Anterior cingulate cortex (tissue), 58 donors: Measurements from ENCODE around the gene HGD.

Experiments
- DNase-seq, 58 donors: peaks; one replicate each; lab custom pipeline; 2025; lab: John Stamatoyannopoulos, UW

HGD gene, protein sequence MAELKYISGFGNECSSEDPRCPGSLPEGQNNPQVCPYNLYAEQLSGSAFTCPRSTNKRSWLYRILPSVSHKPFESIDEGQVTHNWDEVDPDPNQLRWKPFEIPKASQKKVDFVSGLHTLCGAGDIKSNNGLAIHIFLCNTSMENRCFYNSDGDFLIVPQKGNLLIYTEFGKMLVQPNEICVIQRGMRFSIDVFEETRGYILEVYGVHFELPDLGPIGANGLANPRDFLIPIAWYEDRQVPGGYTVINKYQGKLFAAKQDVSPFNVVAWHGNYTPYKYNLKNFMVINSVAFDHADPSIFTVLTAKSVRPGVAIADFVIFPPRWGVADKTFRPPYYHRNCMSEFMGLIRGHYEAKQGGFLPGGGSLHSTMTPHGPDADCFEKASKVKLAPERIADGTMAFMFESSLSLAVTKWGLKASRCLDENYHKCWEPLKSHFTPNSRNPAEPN

DNA sequence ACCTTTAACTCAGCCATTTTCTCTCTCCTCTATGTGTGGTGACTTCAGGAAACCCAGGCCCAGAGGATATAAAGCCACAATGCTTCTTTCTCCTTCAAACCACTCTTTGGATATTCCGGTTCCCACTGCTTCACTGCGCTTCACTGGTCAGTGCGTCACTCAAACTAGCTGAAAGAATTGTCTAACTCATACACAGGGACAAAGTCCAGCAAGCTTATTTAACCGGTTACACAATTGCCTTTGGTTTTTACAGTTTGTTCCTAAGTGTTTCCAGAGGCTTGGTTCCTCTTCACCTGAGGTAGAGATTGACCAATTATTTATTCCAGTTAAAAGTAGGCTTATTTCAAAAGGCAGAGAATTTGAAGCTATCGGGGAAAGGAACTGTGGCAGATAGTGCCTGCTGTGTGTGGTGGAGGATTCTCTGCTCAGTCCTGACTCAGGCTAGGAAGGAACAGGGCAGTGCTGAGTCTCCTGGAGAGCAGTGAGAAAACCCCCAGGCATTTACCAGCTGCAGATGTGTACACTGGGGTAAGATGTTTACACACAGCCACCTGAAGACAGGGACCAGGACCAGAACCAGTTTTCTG lies at the start of gene HGD:
HGD (minus strand) TSS at position 145 of the 587 bp plus-strand sequence; CDS start at position 17, 128 bp downstream.
- no peak for DNase-seq

DNA sequence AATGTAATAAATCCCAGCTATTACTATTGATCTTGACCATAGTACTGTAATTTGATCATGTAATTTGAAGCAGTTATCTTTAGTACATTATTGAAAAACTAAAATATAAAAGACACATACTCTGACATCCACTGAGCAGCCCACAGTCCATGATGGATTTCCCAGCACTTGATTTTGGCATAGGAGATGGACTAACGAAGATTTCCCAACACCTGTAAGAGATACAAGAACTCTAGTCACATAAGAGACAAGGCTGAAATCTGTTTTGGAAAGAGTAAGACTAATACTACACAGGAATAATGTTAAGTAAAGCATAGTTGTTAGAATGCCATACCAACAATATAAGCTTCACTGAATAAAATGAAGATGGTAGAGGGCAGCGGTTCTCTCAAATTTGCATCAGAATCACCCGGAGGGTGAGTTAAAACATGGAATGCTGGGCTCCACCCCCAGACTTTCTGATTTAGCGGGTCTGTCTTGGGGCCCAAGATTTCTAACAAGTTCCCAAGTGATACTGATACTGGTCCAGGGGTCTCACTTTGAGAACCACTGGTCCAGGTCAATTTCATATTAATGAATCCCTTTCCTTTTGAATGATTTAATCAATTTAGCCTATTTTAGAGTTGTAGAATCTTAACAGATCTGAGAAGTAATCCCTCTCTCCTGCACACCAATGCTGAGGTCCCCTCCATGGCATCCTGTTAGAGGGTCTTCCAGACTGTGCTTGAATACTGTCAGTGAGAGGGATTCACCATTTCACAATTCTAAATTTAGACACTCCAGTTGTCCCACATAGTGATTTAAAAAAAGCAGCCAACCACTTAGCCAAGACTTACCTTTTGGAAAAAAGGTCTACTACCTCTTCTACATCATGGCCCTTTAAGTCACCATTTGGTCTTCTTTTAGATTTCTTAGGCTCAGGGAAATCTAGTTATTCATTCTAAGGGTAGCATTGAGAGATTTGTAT lies 48.8 kb upstream of the HGD start:
- no peak for DNase-seq

DNA sequence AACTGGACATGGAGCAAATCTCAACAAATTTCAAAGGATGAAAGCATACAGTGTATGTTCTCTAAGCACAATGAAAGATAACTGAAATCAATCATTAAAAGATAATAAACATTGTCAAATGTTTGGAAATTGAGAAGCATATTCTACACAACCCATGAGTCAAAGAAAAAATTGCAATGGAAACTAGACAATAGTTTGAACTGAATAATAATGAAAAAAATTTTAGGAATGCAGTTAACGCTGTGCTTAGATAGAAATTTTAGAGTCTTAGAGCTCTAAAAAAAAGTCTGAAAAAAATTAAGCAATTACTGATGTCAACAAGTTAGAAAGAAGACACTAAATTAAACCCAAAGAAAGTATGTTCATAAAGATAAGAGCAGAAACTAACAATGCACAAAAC lies 44.8 kb upstream of the HGD start:
- no peak for DNase-seq

DNA sequence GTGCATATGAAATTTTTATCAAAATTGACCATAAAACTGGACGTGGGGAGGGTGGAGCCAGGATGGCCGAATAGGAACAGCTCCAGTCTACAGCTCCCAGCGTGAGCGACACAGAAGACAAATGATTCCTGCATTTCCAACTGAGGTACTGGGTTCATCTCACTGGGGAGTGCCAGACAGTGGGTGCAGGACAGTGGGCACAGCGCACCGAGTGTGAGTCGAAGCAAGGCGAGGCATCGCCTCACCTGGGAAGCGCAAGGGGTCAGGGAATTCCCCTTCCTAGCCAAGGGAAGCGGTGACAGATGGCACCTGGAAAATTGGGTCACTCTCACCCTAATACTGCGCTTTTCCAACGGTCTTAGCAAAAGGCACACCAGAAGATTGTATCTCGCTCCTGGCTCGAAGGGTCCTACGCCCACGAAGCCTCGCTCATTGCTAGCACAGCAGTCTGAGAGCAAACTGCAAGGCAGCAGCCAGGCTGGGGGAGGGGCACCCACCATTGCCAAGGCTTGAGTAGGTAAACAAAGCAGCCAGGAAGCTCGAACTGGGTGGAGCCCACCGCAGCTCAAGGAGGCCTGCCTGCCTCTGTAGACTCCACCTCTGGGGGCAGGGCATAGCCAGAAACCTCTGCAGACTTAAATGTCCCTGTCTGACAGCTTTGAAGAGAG lies 37.3 kb upstream of the HGD start:
- DNase-seq, result peak in 2 of 58 donors; percentile 5 to 7

DNA sequence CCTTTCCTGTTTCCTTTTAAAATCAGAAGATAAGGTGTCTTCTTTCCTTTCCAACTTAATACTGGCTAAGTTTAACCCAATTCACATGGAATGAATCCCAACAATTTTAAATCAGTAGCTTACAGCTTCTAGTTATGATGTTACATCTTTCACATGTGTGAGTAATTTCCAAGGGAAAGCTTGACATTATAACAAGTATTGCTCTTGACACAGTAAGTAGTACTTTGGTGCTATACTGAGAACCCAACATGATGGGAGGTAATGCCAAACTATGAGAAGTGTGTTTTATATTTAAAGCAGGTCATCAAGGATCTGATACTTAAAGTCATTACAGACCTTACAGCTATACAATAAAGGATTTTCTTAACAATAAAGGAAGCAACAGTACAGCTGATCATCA lies 31.2 kb upstream of the HGD start:
- no peak for DNase-seq

DNA sequence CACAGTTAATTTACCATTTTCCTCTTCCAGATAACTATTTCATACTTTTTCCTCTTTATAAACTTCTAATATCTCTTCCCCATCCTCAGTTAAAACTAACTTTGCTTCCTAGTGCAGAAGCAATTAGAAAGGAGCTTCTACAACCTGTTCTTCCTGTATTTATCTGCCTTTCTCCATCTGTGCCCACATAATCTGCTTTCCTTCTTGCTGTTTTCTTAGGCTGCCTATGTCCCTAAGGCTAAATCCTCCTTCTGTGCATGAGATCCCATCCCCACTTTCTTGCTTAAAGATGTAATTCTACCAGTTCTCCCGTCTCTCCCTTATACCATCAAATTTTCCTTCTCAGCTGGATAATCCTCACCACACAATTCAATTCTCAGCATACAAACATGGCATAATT lies 28.3 kb upstream of the HGD start:
- no peak for DNase-seq

DNA sequence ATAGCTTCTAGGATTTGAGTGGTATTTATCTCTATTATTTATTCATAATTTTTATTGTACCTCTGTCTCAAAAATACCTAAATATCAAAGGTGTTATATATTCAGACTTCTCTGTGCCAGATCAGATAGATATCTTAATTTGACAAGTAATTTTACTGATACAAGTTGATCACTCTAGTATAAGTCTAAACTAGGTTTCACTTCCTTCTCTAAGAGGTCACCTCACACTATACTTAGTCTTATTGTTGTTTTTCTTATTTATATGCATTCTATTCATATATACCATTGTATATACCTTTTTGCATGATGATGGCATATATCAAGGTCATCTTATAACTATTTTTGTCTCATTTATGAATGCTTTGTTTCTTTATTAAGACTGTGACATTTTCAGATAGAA lies 26.4 kb upstream of the HGD start:
- no peak for DNase-seq

DNA sequence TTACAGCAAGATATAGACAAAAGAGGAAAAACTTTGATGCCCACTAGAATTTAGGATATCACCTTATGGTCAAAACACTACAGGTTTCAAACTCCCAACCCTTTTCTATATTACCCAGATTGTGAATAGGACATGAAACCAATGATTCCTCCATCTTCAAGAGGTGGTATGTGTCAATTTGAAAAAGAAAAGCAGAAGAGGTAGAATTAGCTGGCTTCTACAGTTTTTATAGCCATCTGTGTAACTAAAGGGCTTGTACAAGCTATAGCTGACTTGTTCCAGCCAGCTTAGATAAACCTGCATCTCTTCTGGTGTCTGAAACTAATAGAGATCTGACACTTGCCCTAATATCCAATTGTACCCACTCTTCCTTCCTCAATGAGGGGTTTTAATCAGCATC lies 24.9 kb upstream of the HGD start:
- no peak for DNase-seq

DNA sequence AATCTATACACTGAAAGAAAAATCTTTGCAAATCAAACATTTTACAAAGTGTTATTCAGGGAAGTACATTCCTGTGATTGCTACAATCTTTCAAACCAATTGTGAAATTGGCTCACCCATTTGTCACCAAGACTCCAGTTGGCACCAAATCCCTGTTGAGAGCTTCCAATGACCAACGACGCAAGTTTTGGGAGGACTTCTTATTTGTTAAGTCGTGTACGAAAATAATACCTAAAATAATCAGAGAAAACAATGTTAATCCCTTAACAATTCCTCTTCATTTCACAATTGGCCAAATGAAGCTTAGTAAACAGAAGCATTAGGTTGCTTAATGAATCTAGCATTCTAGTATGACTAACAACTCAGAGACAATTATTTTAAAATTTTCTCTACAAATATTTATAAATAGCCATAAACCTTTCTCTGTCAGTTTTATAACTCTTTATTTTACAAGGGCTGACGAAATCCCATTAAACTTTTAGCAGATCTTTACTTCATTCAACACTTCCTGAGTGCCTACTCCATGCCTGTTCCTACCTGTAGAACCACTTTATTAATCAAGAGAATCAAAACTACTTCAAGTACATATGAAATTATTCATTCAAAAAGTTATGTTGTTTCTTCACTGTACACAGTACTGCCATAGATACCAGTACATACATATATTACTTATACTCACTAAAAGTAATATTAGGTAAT lies 24.0 kb upstream of the HGD start:
- DNase-seq, result no peak

DNA sequence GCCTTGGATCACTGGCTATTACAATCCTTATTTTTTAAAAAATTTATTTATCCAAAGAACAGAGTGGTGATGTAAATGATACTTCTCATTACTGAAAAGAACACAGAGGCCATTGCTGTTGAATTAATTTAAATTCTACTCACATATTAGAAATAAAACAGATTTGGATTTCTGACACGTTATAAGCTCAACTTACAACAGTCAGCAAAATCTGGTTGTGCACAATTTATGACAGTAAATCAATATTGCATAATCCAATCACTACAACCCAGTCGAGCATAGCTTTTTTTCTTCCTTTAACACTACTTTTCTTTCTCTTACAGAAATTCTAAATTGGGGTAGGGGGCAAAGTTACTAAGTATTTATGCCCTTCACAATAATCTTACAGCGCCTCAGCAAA lies 17.3 kb upstream of the HGD start:
- no peak for DNase-seq

DNA sequence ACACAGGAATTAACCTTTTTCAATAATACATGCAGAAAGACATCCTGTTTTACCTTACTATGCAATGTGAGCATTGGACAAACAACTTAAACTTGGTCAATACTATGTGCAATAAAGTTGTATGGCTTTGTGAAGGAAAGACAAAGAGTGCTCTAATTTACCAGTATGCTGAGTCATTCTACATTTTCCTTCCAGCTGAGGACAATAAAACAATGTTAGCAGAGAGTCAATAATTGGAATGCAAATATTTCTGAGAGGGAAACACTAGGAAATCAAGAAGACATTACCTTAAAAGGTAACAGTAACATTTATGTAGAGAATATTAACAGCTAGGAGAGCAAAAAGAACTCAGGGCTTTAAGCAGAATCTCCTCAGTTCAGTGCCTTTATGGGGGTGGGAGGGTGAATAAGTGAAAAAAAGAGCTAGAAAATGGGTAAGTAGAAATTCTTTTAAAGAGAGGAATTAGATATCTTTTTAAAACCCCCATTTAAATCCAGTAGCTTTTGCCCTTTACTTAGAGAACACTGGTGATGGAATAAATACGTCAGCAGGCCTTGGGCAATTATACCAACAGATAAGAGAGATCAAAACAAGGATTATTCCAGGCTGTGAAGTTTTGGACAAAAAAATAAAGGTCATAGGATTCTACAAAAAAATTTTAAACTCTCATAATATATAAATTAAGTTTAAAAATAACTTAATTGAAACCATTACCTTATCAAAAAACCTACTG lies 11.6 kb upstream of the HGD start:
- no peak for DNase-seq

DNA sequence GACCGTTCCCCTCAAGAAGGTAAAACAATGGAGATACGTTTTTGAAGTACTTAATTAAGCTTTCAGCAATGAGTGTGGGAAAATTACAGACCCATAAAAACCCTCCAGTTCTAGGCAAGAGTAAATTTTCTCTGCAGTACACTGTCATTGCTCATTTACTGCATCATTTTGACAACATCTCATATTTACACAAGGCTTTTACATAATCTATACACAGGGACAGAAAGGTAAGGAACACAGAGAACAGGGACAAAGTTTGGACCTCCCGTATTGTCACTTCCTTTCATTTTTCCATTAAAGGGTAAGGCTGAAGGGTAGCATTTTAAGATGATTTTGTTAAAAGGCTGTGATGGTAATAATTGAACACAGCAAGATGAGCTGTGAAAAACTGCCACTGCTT lies 7.4 kb upstream of the HGD start:
- no peak for DNase-seq

DNA sequence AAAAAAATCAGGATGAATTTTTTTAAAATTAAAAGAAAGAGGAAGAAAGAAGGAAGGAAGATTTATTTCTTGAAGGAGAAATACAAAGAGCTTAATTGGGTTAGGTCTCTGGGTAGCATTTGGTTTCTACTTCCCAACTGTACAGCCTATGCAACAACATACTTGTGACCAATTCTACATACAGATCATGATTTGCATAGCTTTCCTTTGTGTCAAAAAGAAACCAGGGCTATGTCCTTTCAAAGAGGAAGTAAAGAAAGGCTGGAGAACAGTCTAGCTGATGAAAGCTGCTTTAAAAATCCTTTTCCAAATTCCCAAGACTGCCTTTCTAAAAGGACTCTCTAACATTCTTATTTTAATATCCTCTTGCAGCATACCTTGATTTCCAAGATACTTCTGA lies 6.1 kb upstream of the HGD start:
- DNase-seq, result no peak

DNA sequence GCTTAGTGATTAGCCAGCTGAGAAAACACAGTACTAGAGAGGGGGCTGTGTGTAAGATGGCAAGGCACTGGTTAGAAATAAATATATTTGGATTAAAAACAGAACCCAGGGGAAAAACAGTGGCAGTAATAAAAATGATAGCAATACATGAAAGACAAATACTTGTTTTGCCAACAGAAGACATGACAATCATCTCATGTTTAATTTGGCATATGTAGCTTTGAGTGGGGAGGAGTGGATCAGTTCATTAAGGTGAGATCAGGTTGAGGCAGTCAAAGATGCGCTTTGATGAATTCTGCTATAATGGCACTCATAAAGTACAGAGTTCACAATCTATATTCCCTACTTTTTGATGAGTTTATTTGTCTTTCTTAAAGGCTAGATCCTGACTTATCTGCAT lies 3.4 kb upstream of the HGD start:
- no peak for DNase-seq

DNA sequence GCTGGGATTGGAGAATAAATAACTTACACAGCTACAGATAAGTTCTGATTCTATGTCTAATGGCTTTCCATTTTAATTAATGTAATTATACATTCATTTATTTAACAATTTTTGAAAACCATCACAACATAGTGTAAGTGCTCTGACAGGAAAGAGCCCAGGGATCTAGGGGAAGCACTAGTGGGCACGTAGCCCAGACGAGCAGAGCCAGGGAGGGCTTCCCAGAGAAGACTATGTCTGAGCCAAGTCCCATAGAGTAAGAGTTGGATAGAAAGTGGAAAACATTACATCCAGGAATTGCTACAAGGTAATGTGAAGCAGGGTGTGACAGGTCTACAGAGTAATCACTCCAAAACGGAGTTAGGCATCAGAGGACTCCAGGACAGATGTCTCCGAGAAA lies 2.9 kb upstream of the HGD start:
- no peak for DNase-seq

DNA sequence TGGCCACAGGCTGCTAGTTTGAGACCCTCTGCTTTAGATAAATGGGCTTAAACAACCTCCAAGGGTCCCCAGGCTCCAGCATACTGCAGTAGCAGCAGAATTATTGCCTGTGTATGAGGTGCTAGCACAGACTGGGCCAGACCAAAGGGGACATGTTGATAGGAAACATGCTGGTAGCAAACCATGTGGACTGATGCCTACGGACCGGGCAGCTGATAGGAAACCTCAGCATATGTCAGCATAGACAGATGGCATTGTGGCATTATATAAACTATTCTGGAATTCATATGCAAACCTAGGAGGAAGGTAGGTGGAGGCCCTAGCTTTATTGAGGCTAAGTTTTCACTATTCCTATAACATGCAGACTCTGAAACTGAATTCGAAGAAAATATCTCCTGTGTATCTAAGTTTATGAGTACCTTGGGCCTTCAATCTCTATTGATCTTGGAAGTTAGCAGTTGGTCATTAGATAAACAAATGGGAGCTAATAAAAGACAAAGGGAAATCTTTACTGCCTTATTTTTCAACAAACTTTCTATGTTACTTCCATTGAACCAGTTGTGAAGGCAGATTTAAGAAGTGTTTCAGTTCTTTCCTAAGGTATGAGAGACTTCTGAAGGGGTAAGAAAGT lies 1.7 kb upstream of the HGD start:
- DNase-seq, result no peak

DNA sequence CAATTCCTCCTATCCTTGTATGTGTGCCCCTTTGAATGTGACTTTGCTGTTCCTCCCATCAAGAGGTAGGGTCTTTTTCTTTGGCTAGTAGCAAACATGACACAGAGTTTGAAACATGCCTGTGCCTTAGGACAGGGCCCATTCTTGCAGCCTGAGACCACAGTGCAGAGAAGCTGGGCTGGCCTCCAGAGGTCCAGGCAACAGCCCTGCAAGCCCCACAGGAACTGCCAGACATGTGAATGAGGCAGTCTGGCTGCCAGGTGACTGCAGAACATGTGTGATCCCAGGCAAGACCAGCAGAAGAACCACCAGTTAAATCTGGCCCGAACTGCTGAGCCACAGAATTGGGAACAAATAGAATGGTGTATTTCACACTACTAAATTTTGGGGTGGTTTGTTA lies 1.2 kb upstream of the HGD start:
- peak in 1 of 58 donors; percentile 24 for DNase-seq

DNA sequence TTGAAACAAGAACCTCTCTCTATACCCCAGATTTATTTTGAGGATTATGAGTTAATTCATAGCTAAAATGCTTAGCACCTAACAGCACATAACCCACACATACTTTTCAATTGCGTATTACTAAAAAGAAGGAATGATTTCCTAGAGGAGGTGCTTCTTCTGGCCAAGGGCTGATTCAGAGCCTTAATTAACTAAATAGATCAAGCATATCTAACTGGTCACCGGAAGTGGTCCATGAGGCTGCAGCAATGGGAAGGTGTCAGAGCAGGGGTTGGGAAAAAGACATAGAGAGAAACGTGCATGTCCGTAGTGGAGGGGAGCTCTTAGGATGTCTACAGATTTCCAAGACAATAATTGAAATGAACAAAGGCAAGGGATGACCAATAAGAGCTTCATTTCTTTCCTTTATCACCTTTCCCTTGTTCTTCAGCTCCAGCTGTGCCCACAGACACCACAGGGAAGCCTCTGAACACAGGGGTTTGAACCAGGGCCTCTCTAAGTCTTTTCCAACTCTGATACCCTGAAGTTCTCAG lies 467 bp downstream of the HGD start:
- no peak for DNase-seq

DNA sequence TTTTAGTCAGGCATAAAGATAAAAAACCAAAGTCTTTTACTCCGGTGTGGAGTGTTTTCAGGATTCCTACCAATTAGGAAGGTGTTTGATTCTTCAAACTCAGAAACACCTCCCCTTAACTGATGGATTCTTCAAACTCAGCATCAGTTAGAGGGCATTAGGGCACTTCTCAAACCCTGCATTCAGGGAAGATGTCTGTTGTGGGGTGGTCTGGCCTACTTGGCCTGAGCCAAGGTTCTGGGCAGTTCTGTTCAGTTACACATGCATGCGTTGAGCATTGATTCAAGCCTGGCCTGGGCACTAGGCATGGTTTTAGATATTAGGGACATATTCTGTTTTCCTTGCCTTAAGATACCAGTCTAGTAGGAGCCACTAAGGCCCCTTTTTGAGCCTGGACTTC lies 1.0 kb downstream of the HGD start:
- no peak for DNase-seq
